Lung (tissue), 12 donors: ENCODE measurements around the gene SUPT16H. TPM values are rescaled to one million over a fixed set of nuclear protein-coding genes. Genes with fewer than 3 reads are reported as not detected.

Experiments used
- ATAC-seq: fragments of 200-7000 bp; cut with Tn5 transposase; one replicate; pipeline ENCODE4 v1.9.1; 2020; ENCODE audit warnings: moderate number of reproducible peaks; ENCODE audit not compliant: insufficient read depth, low FRiP score
- DNase-seq, 3 donors: peaks; one replicate each; pipeline ENCODE4 v3.0.0-alpha.2; 2013 to 2017
- H3K27ac ChIP-seq, 2 donors: one replicate each; pipeline ENCODE4 v1.5.1; 2013; ENCODE audit warnings: mild to moderate bottlenecking in 2 of 2, moderate library complexity in 2 of 2, control low read depth in 1 of 2, inconsistent platforms in 1 of 2, low read depth in 1 of 2, low read length in 1 of 2
- H3K27me3 ChIP-seq, 3 donors: one replicate each; pipeline ENCODE4 v1.5.1; 2013; ENCODE audit warnings: low read length in 2 of 3; ENCODE audit not compliant: control insufficient read depth in 3 of 3, insufficient read depth in 3 of 3
- H3K36me3 ChIP-seq, 4 donors: one replicate each; pipeline ENCODE4 v1.5.1; 2013; ENCODE audit warnings: low read length in 4 of 4, mild to moderate bottlenecking in 1 of 4, moderate library complexity in 1 of 4; ENCODE audit not compliant: control insufficient read depth in 4 of 4, insufficient read depth in 4 of 4
- H3K4me1 ChIP-seq, 5 donors: one replicate each; pipeline ENCODE4 v1.5.1; 2013; ENCODE audit warnings: low read length in 5 of 5, mild to moderate bottlenecking in 2 of 5, moderate library complexity in 1 of 5; ENCODE audit not compliant: control insufficient read depth in 5 of 5, insufficient read depth in 5 of 5
- H3K4me3 ChIP-seq: one replicate; pipeline ENCODE4 v1.5.1; 2013; ENCODE audit warnings: mild to moderate bottlenecking, control low read depth, moderate library complexity
- H3K9ac ChIP-seq, 2 donors: one replicate each; pipeline ENCODE4 v1.5.1; 2013; ENCODE audit warnings: low read length in 2 of 2, control low read depth in 1 of 2; ENCODE audit not compliant: insufficient read depth in 1 of 2
- H3K9me3 ChIP-seq, 4 donors: one replicate each; pipeline ENCODE4 v1.5.1; 2013; ENCODE audit warnings: low read length in 3 of 4, mild to moderate bottlenecking in 1 of 4, moderate library complexity in 1 of 4; ENCODE audit not compliant: control insufficient read depth in 4 of 4, insufficient read depth in 3 of 4
- WGBS, 2 donors: extraction: QIAGEN DNeasy Blood & Tissue Kit; methylation state at CpG; one replicate each; pipeline ENCODE4 v1.1.7; 2013; 5-methylcytosine and 5-hydroxymethylcytosine counted together
- polyA plus RNA-seq, 2 donors: library from polyadenylated mRNA; stranded (reverse); fragments of 200-250 nt; gene quantifications; one replicate each; pipeline ENCODE4 v1.2.1, GENCODE V29; 2013
- total RNA-seq, 2 donors: library from RNA; depleted of rRNA in 1 of 2; stranded (reverse); fragments of >200 nt in 1 of 2; gene quantifications; one replicate each; pipeline ENCODE4 v1.2.1, GENCODE V29; 2014 to 2021
- TF ChIP-seq, protein P1 (sequence below): IDR thresholded peaks from 2 replicates; pipeline ENCODE4 v1.5.1; 2012; ENCODE audit warnings: mild to moderate bottlenecking; ENCODE audit errors: control extremely low read depth, extremely low read depth
- donor health status: control.
- donor health status: control.
- donor health status: Bipolar disorder and iron deficiency.
- donor health status: healthy.
- donor health status: DM: yes; HTN: yes; CAD: no.

Gene SUPT16H
- total and polyA plus RNA-seq, 4 donors = 45.3 to 63.7 (median 47.2) TPM

- DNase-seq (no peak), ATAC-seq (no peak)
- 94 to 95% methylated on average over 2 of the region's 2 CpGs for WGBS, 2 donors
- peaks cover 0 to 2% (median 0%) of the 10 kb centered on the region in 5 donors for H3K4me1 ChIP-seq
- no peak overlapping the region for H3K9ac ChIP-seq
- H3K9me3 ChIP-seq = no peaks in the 10 kb centered on the region
- H3K36me3 ChIP-seq = no peaks in the 10 kb centered on the region
- TF ChIP-seq, protein P1, sequence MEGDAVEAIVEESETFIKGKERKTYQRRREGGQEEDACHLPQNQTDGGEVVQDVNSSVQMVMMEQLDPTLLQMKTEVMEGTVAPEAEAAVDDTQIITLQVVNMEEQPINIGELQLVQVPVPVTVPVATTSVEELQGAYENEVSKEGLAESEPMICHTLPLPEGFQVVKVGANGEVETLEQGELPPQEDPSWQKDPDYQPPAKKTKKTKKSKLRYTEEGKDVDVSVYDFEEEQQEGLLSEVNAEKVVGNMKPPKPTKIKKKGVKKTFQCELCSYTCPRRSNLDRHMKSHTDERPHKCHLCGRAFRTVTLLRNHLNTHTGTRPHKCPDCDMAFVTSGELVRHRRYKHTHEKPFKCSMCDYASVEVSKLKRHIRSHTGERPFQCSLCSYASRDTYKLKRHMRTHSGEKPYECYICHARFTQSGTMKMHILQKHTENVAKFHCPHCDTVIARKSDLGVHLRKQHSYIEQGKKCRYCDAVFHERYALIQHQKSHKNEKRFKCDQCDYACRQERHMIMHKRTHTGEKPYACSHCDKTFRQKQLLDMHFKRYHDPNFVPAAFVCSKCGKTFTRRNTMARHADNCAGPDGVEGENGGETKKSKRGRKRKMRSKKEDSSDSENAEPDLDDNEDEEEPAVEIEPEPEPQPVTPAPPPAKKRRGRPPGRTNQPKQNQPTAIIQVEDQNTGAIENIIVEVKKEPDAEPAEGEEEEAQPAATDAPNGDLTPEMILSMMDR = no peak
- H3K27me3 ChIP-seq = no peaks in the 10 kb centered on the region
- no peak overlapping the region for H3K4me3 ChIP-seq
- no peak overlapping the region for H3K27ac ChIP-seq
Measured at GRCh38 chr14:21320913-21321312, 62.9 kb downstream of the SUPT16H start.

DNA sequence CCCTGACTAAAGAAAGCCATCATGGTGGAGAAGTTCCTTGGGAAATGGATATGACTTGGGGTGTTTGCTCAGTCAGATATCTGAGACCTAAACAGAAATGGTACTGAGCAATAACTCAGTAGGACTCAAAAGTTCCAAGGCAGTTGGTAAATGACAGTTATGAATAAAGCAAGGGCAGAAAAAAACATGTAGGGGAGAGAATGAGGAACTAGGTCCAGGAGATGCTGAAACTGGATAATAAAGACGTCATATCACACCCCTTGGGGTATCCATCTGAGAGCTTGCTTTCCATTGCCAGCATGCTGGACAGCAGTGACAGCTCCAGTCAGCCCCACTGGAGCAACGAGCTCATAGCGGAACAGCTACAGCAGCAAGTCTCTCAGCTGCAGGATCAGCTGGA lies 66.4 kb downstream of the SUPT16H start:
- Histone ChIP-seq H3K27ac (no peak overlapping the region), H3K4me3 (no peak overlapping the region), H3K9ac (no peak overlapping the region), H3K36me3 (no peaks in the 10 kb centered on the region), H3K27me3 (no peaks in the 10 kb centered on the region), H3K9me3 (no peaks in the 10 kb centered on the region), H3K4me1 (peaks cover 0 to 2% (median 0%) of the 10 kb centered on the region in 5 donors)
- TF ChIP-seq, protein P1 = no peak
- DNase-seq (peak in 1 of 3 donors; percentile 7), ATAC-seq (no peak)
- 52 to 59% methylated on average over 3 of the region's 3 CpGs for WGBS, 2 donors

GRCh38 chr14:21313512-21313911 lies 70.3 kb downstream of the SUPT16H start:
- ATAC-seq (no peak), DNase-seq (no peak)
- Histone ChIP-seq H3K4me3 (no peak overlapping the region), H3K27ac (no peak overlapping the region), H3K4me1 (no peaks in the 10 kb centered on the region), H3K27me3 (peaks cover 0 to under 1% (median 0%) of the 10 kb centered on the region in 3 donors), H3K36me3 (no peaks in the 10 kb centered on the region), H3K9ac (no peak overlapping the region), H3K9me3 (peaks cover 0 to under 1% (median 0%) of the 10 kb centered on the region in 4 donors)
- TF ChIP-seq, protein P1 = no peak
- WGBS, 2 donors = 77 to 83% methylated on average over 12 of the region's 12 CpGs

GRCh38 chr14:21311614-21312013 lies 72.2 kb downstream of the SUPT16H start:
- 73 to 79% methylated on average over 2 of the region's 2 CpGs for WGBS, 2 donors
- peaks cover 0 to 4% (median 0%) of the 10 kb centered on the region in 5 donors for H3K4me1 ChIP-seq
- H3K27me3 ChIP-seq = peaks cover 0 to 3% (median 0%) of the 10 kb centered on the region in 3 donors
- TF ChIP-seq, protein P1 = no peak
- no peak overlapping the region for H3K9ac ChIP-seq
- H3K27ac ChIP-seq = no peak overlapping the region
- H3K36me3 ChIP-seq = no peaks in the 10 kb centered on the region
- DNase-seq = no peak
- no peak for ATAC-seq
- peaks cover 0 to 2% (median 0%) of the 10 kb centered on the region in 4 donors for H3K9me3 ChIP-seq
- no peak overlapping the region for H3K4me3 ChIP-seq
